Activated CD8-positive, alpha-beta T cell treated with anti-CD3 and anti-CD28 coated beads, Interleukin-2, amount 10 ng/mL, durations not matched to agents 7 days and 5 days (primary cell): ENCODE measurements around the gene IL4R. TPM values are rescaled to one million over a fixed set of nuclear protein-coding genes. Genes with fewer than 3 reads are reported as not detected.

Experiments used
- ATAC-seq: fragments of 150-1000 bp; cut with Tn5 transposase; one replicate; pipeline ENCODE4 v1.10.0; 2021; ENCODE audit warnings: moderate library complexity
- CTCF ChIA-PET: fragments of 350-600 bp; sonication (Branson Sonifier 250); formaldehyde crosslinking; loops from one replicate; lab custom pipeline; 2021; ENCODE audit warnings: antibody characterized with exemption; lab: Charles Lee
- POLR2A ChIA-PET: fragments of 350-600 bp; sonication (Branson Sonifier 250); formaldehyde crosslinking; loops from one replicate; lab custom pipeline; 2021; ENCODE audit warnings: antibody characterized with exemption; lab: Charles Lee
- DNase-seq: peaks from one replicate; pipeline ENCODE4 v3.0.0-alpha.2; 2020
- H3K27ac Mint-ChIP-seq: one replicate; pipeline ENCODE4 v1.8.0; 2021; ENCODE audit warnings: mild to moderate bottlenecking, mixed read lengths
- H3K27me3 Mint-ChIP-seq: one replicate; pipeline ENCODE4 v1.8.0; 2021; ENCODE audit warnings: low read depth, mixed read lengths
- H3K36me3 Mint-ChIP-seq: one replicate; pipeline ENCODE4 v1.8.0; 2021; ENCODE audit warnings: low read depth, mixed read lengths
- H3K4me1 Mint-ChIP-seq: one replicate; pipeline ENCODE4 v1.8.0; 2021; ENCODE audit warnings: low read depth, mixed read lengths
- H3K4me3 Mint-ChIP-seq: one replicate; pipeline ENCODE4 v1.8.0; 2021; ENCODE audit warnings: mild to moderate bottlenecking, mixed read lengths
- H3K9me3 Mint-ChIP-seq: one replicate; pipeline ENCODE4 v1.8.0; 2022; ENCODE audit warnings: mixed read lengths; ENCODE audit not compliant: insufficient read depth
- total RNA-seq, 2 experiments: library from RNA; stranded (reverse); gene quantifications; one replicate each; pipeline ENCODE4 v1.2.3, GENCODE V29; 2021

IL4R gene
- total RNA-seq, 2 experiments from 2014 or later, result 231 to 237 TPM

DNA sequence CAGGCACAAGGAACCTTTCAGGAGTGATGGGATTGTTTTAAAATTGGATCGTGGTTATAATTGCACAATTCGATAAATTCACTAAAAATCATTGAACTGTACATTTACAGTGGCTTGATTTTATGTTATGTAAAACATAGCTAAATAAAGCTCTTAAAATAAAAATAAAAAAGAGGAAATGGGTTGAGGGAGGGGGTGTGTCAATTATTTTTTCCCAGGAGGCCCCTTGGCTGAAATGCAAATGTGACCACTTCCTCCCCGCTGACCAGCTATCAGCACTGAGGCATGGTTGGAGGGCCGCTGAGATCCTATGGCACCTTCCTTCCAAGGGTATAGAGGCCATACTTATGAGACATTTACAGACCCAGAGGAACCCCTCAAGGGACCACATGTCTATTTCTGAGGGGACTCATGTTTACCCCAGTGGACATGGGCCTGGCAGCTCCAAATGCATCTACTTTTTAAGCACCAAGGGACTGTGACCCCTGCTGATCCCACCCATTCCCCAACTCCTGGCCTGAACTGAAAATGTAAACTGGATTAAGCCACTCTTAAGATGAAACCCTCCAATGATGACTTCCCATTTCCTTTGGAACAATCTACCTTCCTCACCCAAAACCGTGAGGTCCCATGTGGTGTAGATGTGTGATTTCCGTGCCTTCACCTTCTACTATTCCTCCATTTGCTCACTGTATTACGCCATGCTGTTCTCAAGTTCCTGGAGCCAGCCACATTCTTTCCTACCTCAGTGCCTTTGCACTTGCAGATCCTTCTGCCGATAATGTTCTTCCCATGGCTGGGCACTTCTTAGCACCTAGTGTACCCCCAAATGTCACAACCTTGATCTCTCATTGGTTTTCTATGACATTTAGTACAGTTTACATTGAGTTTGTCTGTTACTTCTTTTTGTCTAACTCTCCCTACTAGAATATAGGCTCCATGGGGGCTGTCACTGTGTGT, 85.4 kb downstream of the IL4R start:
- Mint-ChIP-seq H3K27me3 (no peaks in the 10 kb centered on the region), H3K4me1 (peaks cover 55% of the 10 kb centered on the region), H3K9me3 (peaks cover 19% of the 10 kb centered on the region), H3K36me3 (peaks cover 20% of the 10 kb centered on the region), H3K27ac (peak overlapping the region; percentile 44), H3K4me3 (no peak overlapping the region)
- POLR2A ChIA-PET, result interaction anchor here (1.0 to 1.2 kb wide), 3 partner anchors 11 to 31 kb away, joined by 3 to 5 read pairs (median 3); no protein-coding TSS in a partner anchor
- ATAC-seq (no peak), DNase-seq (no peak)
- CTCF ChIA-PET, result interaction anchor here (1.1 to 9.0 kb wide), 4 partner anchors 8 to 220 kb away, joined by 4 to 84 read pairs (median 4); no protein-coding TSS in a partner anchor

DNA sequence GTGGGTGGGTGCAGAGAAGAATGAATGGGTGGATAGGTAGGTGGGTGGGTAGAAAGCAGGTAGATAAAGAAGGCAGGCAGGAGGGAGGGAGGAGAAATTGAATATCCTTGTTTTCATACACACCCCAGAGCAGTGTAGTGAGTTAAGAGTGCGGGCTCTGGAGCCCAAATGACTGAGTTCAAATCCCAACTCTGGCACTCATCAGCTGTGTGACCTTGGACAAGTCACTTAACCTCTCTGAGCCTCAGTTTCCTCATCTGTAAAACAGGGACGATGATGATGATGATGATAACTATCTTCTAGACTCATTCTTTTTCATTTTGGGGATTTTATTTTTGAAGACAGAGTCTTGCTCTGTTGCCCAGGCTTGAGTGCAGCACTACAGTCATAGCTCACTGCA, 86.2 kb downstream of the IL4R start:
- CTCF ChIA-PET, result interaction anchor here (1.1 to 9.0 kb wide), 7 partner anchors 8 to 220 kb away, joined by 3 to 84 read pairs (median 10); no protein-coding TSS in a partner anchor
- H3K27ac Mint-ChIP-seq, result no peak overlapping the region
- DNase-seq (no peak), ATAC-seq (no peak)
- H3K4me1 Mint-ChIP-seq, result peaks cover 54% of the 10 kb centered on the region
- no peaks in the 10 kb centered on the region for H3K27me3 Mint-ChIP-seq
- H3K4me3 Mint-ChIP-seq, result no peak overlapping the region
- peaks cover 19% of the 10 kb centered on the region for H3K36me3 Mint-ChIP-seq
- POLR2A ChIA-PET, result interaction anchor here (0.6 to 2.8 kb wide), 4 partner anchors 32 to 168 kb away, joined by 3 to 17 read pairs (median 6); no protein-coding TSS in a partner anchor
- H3K9me3 Mint-ChIP-seq, result peaks cover 11% of the 10 kb centered on the region

DNA sequence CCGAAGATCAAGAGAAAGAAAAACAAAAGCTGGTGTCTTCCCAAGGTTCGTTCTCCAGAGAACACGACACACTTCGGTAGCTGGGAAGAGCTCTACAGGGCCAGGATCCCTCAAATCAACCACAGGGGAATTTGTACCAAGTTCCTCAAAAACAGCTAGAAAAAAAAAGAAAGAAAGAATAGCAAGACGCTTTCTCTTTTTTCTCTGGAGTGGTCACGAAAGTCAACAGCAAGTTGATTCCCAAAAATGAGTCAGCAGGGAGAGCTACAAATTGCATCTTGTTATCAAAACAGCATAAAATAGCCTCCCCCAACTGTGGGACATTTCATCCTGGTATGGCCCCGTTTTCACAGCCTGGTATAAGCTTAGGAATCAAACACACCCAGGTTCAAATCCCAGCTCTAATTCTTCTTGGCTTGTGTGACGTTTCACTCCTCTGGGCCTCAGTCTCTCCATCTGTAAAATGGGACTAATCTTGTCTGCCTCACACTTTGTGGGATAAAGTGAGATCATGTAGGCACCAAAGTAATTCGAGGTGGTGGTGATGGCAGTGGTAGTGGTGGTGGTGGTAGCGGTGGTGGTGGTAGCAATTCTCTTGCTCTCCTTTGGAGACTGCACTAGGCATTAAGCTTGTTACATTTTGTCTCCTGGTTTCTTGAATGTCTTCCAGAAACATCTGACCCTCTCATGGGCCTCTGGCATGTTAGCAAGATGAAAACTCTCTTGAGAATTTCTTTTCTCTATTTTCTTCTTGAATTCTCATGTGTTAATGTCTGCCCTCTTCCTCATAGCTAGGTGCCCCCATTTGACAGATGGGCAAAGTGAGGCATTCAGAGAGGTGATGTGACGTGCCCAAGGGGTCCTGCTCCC, 87.2 kb downstream of the IL4R start:
- ATAC-seq (no peak), DNase-seq (no peak)
- Mint-ChIP-seq H3K36me3 (peaks cover 17% of the 10 kb centered on the region), H3K4me3 (no peak overlapping the region), H3K27me3 (no peaks in the 10 kb centered on the region), H3K9me3 (peaks cover under 1% of the 10 kb centered on the region), H3K4me1 (peaks cover 59% of the 10 kb centered on the region), H3K27ac (peak overlapping the region; percentile 94)
- POLR2A ChIA-PET, result interaction anchor here (0.6 to 8.1 kb wide), 14 partner anchors 9 to 222 kb away, joined by 3 to 100 read pairs (median 6); partner anchors contain the start of genes GTF3C1 and KATNIP
- CTCF ChIA-PET, result interaction anchor here (0.8 to 9.0 kb wide), 11 partner anchors 9 to 221 kb away, joined by 3 to 84 read pairs (median 5); no protein-coding TSS in a partner anchor

DNA sequence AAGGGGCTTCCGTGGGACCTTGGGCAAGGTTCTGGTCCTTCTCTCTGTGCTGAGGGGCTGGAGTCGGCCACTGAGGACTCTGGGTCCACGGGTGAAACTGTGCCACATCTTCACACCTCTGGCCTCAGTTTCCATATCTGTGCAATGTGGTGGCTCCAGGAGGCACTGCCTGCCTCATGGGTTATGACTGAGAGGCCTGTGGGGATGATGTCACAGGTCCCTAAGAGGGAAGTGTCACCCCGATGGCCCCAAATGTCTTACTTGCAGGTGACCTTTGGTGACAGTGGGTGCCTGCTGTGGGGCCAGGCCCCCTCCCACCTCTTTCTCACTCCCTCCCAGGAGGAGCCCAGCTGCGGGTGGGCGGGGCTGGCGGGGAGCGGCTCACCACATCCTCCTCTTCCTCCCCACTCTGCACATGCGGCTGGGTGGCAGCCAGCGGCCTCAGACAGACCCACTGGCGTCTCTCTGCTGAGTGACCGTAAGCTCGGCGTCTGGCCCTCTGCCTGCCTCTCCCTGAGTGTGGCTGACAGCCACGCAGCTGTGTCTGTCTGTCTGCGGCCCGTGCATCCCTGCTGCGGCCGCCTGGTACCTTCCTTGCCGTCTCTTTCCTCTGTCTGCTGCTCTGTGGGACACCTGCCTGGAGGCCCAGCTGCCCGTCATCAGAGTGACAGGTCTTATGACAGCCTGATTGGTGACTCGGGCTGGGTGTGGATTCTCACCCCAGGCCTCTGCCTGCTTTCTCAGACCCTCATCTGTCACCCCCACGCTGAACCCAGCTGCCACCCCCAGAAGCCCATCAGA, 88.2 kb downstream of the IL4R start, which contains the start of gene IL21R:
TSS of gene IL21R (plus strand) at position 407 of the 801 bp plus-strand sequence. CDS start 27,898 bp downstream, outside the sequence.
- peak; percentile 81 for ATAC-seq

DNA sequence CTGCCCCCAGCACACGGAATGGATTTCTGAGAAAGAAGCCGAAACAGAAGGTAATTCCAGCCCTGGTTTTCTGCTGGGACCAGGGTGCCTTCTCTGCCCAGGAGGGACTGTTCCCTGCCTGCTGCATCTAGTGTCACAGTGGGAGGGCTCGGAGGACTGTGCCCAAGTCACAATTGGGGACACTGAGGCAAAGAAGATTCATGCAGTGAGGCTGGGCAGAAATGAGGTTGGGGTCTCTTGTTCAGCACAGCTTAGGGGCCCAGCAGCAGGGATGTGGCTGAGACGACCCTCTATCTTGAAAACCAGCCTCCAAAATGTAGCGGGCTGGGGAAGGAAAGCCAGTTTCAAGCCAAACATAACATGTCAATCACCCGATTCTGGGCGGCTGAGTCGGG, 88.8 kb downstream of the IL4R start:
- no peaks in the 10 kb centered on the region for H3K27me3 Mint-ChIP-seq
- ChIA-PET CTCF (interaction anchor here (0.7 to 9.0 kb wide), 5 partner anchors 24 to 168 kb away, joined by 3 to 84 read pairs (median 16); no protein-coding TSS in a partner anchor), POLR2A (interaction anchor here (0.8 to 8.1 kb wide), 17 partner anchors 14 to 229 kb away, joined by 3 to 100 read pairs (median 5); partner anchors contain the start of genes GTF3C1, KATNIP and KDM8)
- peaks cover 73% of the 10 kb centered on the region for H3K4me1 Mint-ChIP-seq
- H3K36me3 Mint-ChIP-seq, result peaks cover 22% of the 10 kb centered on the region
- H3K4me3 Mint-ChIP-seq, result peak overlapping the region; percentile 97
- ATAC-seq (no peak), DNase-seq (no peak)
- H3K9me3 Mint-ChIP-seq, result no peaks in the 10 kb centered on the region
- peak overlapping the region; percentile 94 for H3K27ac Mint-ChIP-seq

More for the DNA sequence above, 88.2 kb downstream of the IL4R start, which contains the start of gene IL21R:
- H3K27ac Mint-ChIP-seq, result peak within 1 kb of the TSS; percentile 94
- peaks cover 68% of the 10 kb centered on the region for H3K4me1 Mint-ChIP-seq
- H3K36me3 Mint-ChIP-seq, result peaks cover 22% of the 10 kb centered on the region
- peak; percentile 90 for DNase-seq
- peak within 1 kb of the TSS; percentile 97 for H3K4me3 Mint-ChIP-seq
- CTCF ChIA-PET, result interaction anchor here (0.7 to 9.0 kb wide), 10 partner anchors 8 to 222 kb away, joined by 3 to 84 read pairs (median 9); no protein-coding TSS in a partner anchor
- H3K9me3 Mint-ChIP-seq, result no peaks in the 10 kb centered on the region
- POLR2A ChIA-PET, result interaction anchor here (0.8 to 8.1 kb wide), 19 partner anchors 8 to 228 kb away, joined by 3 to 100 read pairs (median 5); partner anchors contain the start of genes GTF3C1, KATNIP and KDM8
- no peaks in the 10 kb centered on the region for H3K27me3 Mint-ChIP-seq

DNA sequence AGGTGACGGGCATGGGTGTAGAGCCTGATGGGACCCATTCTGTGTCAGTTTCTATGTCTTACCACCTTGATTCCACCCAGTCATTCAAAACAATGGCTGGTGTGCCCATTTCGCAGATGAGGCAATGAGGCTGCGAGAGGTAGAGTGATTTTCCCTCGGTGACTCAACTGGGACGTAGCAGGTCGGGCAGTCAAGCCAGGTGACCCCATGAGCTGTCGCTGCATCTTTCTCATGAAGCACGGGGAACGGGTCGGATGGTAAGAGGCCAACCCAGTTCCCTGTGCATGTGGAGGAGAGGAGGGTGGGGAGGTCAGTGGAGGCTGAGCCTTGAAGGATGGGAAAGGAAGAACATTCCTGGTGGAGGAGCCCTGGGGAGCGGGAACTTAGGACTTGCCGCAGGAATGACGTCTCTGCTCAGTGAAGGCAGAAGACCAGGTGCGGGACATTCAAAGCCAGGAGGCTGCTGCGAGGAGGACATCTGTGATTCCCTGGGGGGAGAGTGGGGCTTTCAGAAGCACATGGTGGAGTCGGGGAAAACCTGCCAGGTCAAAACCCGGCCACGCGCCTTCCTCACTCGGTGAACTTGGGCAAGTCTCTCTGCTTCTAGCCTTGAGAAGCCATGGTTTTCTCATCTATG, 89.3 kb downstream of the IL4R start:
- ChIA-PET POLR2A (interaction anchor here (0.7 to 8.1 kb wide), 15 partner anchors 16 to 805 kb away, joined by 3 to 100 read pairs (median 5); partner anchors contain the start of gene KDM8), CTCF (interaction anchor here (1.2 to 9.0 kb wide), 6 partner anchors 18 to 47 kb away, joined by 3 to 84 read pairs (median 20); no protein-coding TSS in a partner anchor)
- H3K4me3 Mint-ChIP-seq, result peak overlapping the region; percentile 97
- DNase-seq (peak; percentile 58), ATAC-seq (no peak)
- H3K27ac Mint-ChIP-seq, result peak overlapping the region; percentile 94
- H3K27me3 Mint-ChIP-seq, result no peaks in the 10 kb centered on the region
- peaks cover 78% of the 10 kb centered on the region for H3K4me1 Mint-ChIP-seq
- peaks cover 26% of the 10 kb centered on the region for H3K36me3 Mint-ChIP-seq
- no peaks in the 10 kb centered on the region for H3K9me3 Mint-ChIP-seq

DNA sequence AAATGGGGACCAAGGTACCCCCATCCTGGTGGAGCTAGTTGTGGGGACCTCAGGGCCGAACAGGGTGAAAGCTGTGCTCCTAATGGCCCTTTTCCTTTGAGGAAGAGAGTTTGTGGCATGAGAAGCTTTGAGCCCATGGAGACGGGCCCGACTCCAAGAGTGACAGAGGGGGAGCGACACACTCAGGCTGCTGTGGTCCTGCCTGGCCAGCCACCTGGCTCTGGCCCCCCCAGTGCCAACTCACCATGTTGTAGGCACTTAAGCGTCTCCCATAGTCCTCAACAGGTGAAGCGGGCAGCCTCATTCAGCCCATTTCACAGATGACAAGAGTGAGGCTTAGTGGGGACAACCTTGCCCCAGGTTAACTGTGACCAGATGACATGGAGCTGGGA, 89.8 kb downstream of the IL4R start:
- Mint-ChIP-seq H3K27me3 (no peaks in the 10 kb centered on the region), H3K27ac (peak overlapping the region; percentile 94), H3K9me3 (no peaks in the 10 kb centered on the region), H3K36me3 (peaks cover 30% of the 10 kb centered on the region), H3K4me1 (peaks cover 81% of the 10 kb centered on the region), H3K4me3 (peak overlapping the region; percentile 97)
- ATAC-seq (no peak), DNase-seq (no peak)
- ChIA-PET POLR2A (interaction anchor here (0.7 to 8.1 kb wide), 18 partner anchors 16 to 806 kb away, joined by 3 to 100 read pairs (median 4); partner anchors contain the start of gene KDM8), CTCF (interaction anchor here (1.0 to 9.0 kb wide), 9 partner anchors 18 to 169 kb away, joined by 3 to 84 read pairs (median 18); no protein-coding TSS in a partner anchor)

DNA sequence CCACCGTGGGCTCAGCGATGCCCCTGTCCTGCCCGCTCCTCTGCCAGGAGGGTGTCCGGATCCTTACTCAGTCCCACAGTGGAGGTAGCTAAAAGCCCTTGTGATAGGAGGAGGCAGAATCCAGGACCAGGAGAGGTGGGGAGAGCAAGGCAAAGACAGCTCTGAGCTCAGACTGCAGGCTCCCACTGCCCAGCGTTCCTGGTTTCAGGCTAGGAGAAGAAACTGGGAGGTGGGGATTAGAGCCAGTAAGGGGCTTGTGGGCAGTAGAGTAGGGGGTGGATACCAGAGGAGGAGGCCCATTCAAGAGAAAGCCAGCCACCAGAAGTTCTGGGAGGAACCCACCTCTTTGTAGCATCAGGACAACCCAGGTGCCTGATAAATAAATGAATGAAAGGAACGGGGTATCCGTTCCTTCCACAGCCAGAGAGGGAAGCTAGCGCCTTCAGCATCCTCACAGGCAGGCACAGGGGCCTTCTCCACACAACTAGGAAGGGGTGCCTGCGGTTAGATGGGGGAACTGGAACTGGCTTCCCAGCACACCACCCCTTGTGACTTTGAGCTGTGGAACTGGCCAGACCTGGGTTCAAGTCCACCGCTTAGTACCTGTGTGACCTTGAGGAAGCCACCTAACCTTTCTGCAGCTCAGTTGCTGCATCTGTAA, 90.5 kb downstream of the IL4R start:
- no peaks in the 10 kb centered on the region for H3K9me3 Mint-ChIP-seq
- peaks cover 33% of the 10 kb centered on the region for H3K36me3 Mint-ChIP-seq
- DNase-seq, result peak; percentile 29
- CTCF ChIA-PET, result interaction anchor here (0.7 to 9.0 kb wide), 17 partner anchors 17 to 235 kb away, joined by 3 to 84 read pairs (median 4); partner anchors contain the start of gene KDM8
- peak overlapping the region; percentile 97 for H3K4me3 Mint-ChIP-seq
- POLR2A ChIA-PET, result interaction anchor here (0.8 to 8.1 kb wide), 18 partner anchors 12 to 807 kb away, joined by 3 to 100 read pairs (median 4); partner anchors contain the start of gene KDM8
- no peak for ATAC-seq
- H3K27me3 Mint-ChIP-seq, result no peaks in the 10 kb centered on the region
- peak overlapping the region; percentile 94 for H3K27ac Mint-ChIP-seq
- H3K4me1 Mint-ChIP-seq, result peaks cover 79% of the 10 kb centered on the region
